A673 (cell line): Measurements from ENCODE around the gene BAIAP2L1. TPM values are rescaled to one million over a fixed set of nuclear protein-coding genes. Genes with fewer than 3 reads are reported as not detected.

Experiments
- BruUV-seq: library from RNA; stranded (reverse); fragments of 400-500 nt; replicated peaks from 2 replicates; lab custom pipeline; 2021; lab: Mats Ljungman, UMichigan
- CTCF ChIA-PET: fragments of 300-600 bp; sonication (Branson Sonifier 250); formaldehyde crosslinking; loops from one replicate; lab custom pipeline; 2022; ENCODE audit warnings: antibody characterized with exemption; lab: Charles Lee
- POLR2A ChIA-PET: fragments of 300-600 bp; sonication (Branson Sonifier 250); formaldehyde crosslinking; loops from one replicate; lab custom pipeline; 2022; ENCODE audit warnings: antibody characterized with exemption; ENCODE audit not compliant: low non-redundant PET; lab: Charles Lee
- DNase-seq: peaks from one replicate; pipeline ENCODE4 v3.0.0-alpha.2; 2015; ENCODE audit warnings: low spot score
- H3K27ac ChIP-seq: fragments of 200-600 bp; sonication (generic); 2 replicates; pipeline ENCODE4 v1.5.1; 2016; ENCODE audit warnings: mixed run types, low read depth, mild to moderate bottlenecking, mixed read lengths, antibody characterized with exemption, low read length; ENCODE audit not compliant: poor library complexity, severe bottlenecking
- H3K27me3 ChIP-seq: fragments of 200-600 bp; sonication (generic); replicated peaks from 2 replicates; pipeline ENCODE4 v1.6.1; 2017; ENCODE audit warnings: mixed run types, low read depth, mild to moderate bottlenecking, mixed read lengths, antibody characterized with exemption, low read length; ENCODE audit not compliant: insufficient read depth, poor library complexity
- H3K36me3 ChIP-seq: fragments of 200-600 bp; sonication (generic); 2 replicates; pipeline ENCODE4 v1.6.1; 2016; ENCODE audit warnings: mixed run types, mild to moderate bottlenecking, mixed read lengths, antibody characterized with exemption, low read length; ENCODE audit not compliant: insufficient read depth, poor library complexity, severe bottlenecking
- H3K4me1 ChIP-seq: fragments of 200-600 bp; sonication (generic); 2 replicates; pipeline ENCODE4 v1.6.1; 2017; ENCODE audit warnings: mixed run types, mild to moderate bottlenecking, mixed read lengths, antibody characterized with exemption, low read length; ENCODE audit not compliant: insufficient read depth, poor library complexity, severe bottlenecking
- H3K4me3 ChIP-seq: fragments of 200-600 bp; sonication (generic); 2 replicates; pipeline ENCODE4 v1.5.1; 2016; ENCODE audit warnings: low read depth, mixed run types, mild to moderate bottlenecking, mixed read lengths, low read length; ENCODE audit not compliant: poor library complexity, severe bottlenecking
- H3K9me3 ChIP-seq: fragments of 200-600 bp; sonication (generic); 2 replicates; pipeline ENCODE4 v1.6.1; 2016; ENCODE audit warnings: mixed run types, low read depth, mild to moderate bottlenecking, mixed read lengths, antibody characterized with exemption, low read length; ENCODE audit not compliant: poor library complexity, severe bottlenecking
- EZH2 ChIP-seq: fragments of 200-600 bp; sonication (generic); IDR thresholded peaks from 2 replicates; pipeline ENCODE4 v1.6.1; 2017; ENCODE audit warnings: borderline replicate concordance, low read depth, mild to moderate bottlenecking, mixed read lengths, antibody characterized with exemption, low read length; ENCODE audit not compliant: poor library complexity, severe bottlenecking
- intact Hi-C: fragments of 100-400 bp; cut with micrococcal nuclease; formaldehyde crosslinking; loops from one replicate; pipeline ENCODE4 v1.10.0; 2022; ENCODE audit not compliant: unreplicated experiment
- total RNA-seq: library from RNA; stranded (reverse); gene quantifications from 2 replicates; pipeline ENCODE4 v1.2.3, GENCODE V29; 2021
- TF ChIP-seq, protein P1 (sequence below): fragments of 300-800, 200-600 bp; sonication (generic); conservative IDR thresholded peaks from 2 replicates; pipeline ENCODE4 v1.5.1; 2017; ENCODE audit warnings: low read depth, mild to moderate bottlenecking, antibody characterized with exemption, low read length, moderate library complexity, mixed read lengths

BAIAP2L1 gene
- total RNA-seq, 1 experiment from 2014 or later: 0.77 TPM

DNA sequence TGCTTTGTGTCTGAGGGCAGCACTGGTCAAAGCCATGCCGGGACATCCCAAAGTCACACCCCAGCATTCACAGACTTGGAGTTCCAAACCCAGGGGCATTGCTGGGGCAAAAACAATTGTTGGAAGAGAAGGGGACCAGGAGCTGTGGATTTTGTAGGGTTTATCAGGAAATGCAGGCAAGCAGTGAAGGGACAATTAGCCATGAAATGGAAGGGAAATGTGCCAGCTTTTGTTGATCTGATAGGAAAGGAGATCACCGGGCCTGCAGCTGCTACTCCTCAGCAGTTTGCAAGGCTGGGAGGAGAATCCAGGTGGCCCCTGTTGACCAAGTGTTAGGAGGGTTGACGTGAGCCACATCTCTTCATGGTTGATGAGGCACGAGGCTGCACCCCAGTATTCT is 122.0 kb downstream of the BAIAP2L1 start:
- H3K27me3 ChIP-seq: no peaks in the 10 kb centered on the region
- no peak overlapping the region for H3K27ac ChIP-seq
- H3K4me3 ChIP-seq: no peak overlapping the region
- BruUV-seq: no TSS peak
- TF ChIP-seq, protein P1, sequence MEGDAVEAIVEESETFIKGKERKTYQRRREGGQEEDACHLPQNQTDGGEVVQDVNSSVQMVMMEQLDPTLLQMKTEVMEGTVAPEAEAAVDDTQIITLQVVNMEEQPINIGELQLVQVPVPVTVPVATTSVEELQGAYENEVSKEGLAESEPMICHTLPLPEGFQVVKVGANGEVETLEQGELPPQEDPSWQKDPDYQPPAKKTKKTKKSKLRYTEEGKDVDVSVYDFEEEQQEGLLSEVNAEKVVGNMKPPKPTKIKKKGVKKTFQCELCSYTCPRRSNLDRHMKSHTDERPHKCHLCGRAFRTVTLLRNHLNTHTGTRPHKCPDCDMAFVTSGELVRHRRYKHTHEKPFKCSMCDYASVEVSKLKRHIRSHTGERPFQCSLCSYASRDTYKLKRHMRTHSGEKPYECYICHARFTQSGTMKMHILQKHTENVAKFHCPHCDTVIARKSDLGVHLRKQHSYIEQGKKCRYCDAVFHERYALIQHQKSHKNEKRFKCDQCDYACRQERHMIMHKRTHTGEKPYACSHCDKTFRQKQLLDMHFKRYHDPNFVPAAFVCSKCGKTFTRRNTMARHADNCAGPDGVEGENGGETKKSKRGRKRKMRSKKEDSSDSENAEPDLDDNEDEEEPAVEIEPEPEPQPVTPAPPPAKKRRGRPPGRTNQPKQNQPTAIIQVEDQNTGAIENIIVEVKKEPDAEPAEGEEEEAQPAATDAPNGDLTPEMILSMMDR: no peak
- CTCF ChIA-PET: no interaction called here
- H3K4me1 ChIP-seq: no peaks in the 10 kb centered on the region
- intact Hi-C loops: no loop called here
- DNase-seq: no peak
- H3K36me3 ChIP-seq: no peaks in the 10 kb centered on the region
- H3K9me3 ChIP-seq: no peaks in the 10 kb centered on the region
- POLR2A ChIA-PET: no interaction called here

DNA sequence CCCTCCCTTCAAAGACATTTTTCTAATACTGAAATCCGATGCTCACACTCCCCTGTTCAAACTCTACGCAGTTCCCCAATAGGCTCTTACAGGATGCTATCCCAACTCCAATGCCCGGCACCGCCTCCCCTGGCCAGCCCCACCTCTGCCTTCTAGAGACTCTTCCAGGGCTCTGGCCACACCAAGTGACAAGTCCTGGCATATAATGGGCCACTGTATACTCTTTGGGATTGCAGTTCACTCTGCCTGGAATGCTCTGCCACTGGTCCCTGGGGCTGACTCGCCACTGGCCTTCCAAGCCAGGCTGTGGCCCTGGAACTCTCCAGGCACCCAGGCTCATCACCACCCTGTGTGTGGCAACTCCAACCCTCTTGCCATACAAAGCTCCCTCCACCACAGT is 122.5 kb downstream of the BAIAP2L1 start:
- H3K36me3 ChIP-seq: no peaks in the 10 kb centered on the region
- POLR2A ChIA-PET: no interaction called here
- DNase-seq: no peak

DNA sequence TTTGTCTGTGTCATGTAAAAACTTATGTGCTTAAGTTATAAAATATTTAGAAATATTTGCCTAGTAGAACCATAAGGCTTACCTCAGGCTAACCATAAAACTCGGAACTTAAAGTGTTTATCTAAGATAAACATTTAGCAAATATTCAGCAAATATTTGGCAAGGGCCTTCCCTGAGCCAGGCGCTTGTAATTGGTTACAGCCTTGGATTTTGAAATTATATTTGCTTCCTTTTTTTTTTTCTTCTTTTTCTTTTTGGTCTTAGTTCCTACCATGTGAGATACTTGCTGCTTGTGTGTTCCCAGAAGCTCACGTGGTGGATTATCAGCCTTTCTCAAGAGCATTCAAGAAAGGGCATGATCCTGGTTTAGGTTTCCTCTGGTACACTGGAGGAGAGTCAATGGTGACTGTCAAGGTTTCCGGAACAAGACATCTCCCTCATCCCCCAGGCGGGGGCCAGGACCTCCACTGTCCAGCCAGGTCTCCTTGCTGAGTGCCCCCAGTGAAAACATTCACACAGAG is 124.6 kb downstream of the BAIAP2L1 start:
- Histone ChIP-seq H3K27me3 (no peaks in the 10 kb centered on the region), H3K4me1 (no peaks in the 10 kb centered on the region), H3K36me3 (no peaks in the 10 kb centered on the region), H3K27ac (no peak overlapping the region), H3K9me3 (no peaks in the 10 kb centered on the region), H3K4me3 (no peak overlapping the region)
- CTCF ChIA-PET: no interaction called here
- TF ChIP-seq, protein P1: no peak
- TF ChIP-seq EZH2: no peak
- POLR2A ChIA-PET: no interaction called here
- DNase-seq: no peak
- intact Hi-C loops: no loop called here
- BruUV-seq: no TSS peak

More for the DNA sequence above, 122.5 kb downstream of the BAIAP2L1 start:
- TF ChIP-seq, protein P1: no peak
- no peak for TF ChIP-seq EZH2
- CTCF ChIA-PET: no interaction called here
- no TSS peak for BruUV-seq
- Histone ChIP-seq H3K27me3 (no peaks in the 10 kb centered on the region), H3K27ac (no peak overlapping the region), H3K4me3 (no peak overlapping the region), H3K9me3 (no peaks in the 10 kb centered on the region), H3K4me1 (no peaks in the 10 kb centered on the region)
- intact Hi-C loops: no loop called here
